ENCODE measurements around the gene ISM2. TPM values are rescaled to one million over a fixed set of nuclear protein-coding genes. Genes with fewer than 3 reads are reported as not detected.

The ISM2 gene
- total RNA-seq, 1 donor from 2014 or later, result not detected

DNA sequence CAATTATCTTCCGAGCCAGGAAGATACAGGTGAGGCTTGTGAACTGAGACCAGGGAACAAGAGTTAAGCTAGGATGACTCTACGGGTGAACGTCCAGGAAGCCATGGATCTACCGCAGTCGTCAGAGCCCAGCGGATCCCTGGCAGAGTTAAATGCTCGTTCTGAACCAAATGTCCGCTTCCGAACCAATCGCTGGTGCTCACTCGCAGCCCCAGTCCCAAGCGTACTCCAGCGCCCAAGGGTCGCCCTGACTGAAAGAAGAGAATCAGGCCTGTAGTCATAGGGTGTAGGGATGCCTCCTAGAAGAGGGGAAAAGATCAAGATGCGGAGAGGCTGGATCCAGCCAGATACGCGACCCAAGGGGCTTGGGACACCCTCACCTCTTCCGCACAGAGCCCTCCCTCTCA is 41.5 kb downstream of the ISM2 start:
- no peaks in the 10 kb centered on the region for H3K9me3 ChIP-seq (ENCODE audit: control insufficient read depth in 3 of 3, low read length in 3 of 3)
- H3K9ac ChIP-seq (ENCODE audit: low read depth in 1 of 3, low read length in 3 of 3), result peak overlapping the region; percentile 94 to 99 (median 96)
- H3K36me3 ChIP-seq (ENCODE audit: control insufficient read depth in 3 of 3, insufficient read depth in 3 of 3, low read length in 3 of 3), result peaks cover 20 to 30% (median 28%) of the 10 kb centered on the region in 3 donors
- H3K27ac ChIP-seq (ENCODE audit: low read depth, low read length), result peak overlapping the region; percentile 91
- H3K27me3 ChIP-seq (ENCODE audit: control insufficient read depth in 3 of 3, insufficient read depth in 3 of 3, low read length in 3 of 3), result no peaks in the 10 kb centered on the region
- H3K4me1 ChIP-seq (ENCODE audit: control insufficient read depth in 3 of 3, insufficient read depth in 3 of 3, low read length in 3 of 3), result peaks cover 10 to 27% (median 23%) of the 10 kb centered on the region in 3 donors
- H3K4me3 ChIP-seq (ENCODE audit: low read length in 3 of 3), result peak overlapping the region; percentile 97 to 100 (median 99)

DNA sequence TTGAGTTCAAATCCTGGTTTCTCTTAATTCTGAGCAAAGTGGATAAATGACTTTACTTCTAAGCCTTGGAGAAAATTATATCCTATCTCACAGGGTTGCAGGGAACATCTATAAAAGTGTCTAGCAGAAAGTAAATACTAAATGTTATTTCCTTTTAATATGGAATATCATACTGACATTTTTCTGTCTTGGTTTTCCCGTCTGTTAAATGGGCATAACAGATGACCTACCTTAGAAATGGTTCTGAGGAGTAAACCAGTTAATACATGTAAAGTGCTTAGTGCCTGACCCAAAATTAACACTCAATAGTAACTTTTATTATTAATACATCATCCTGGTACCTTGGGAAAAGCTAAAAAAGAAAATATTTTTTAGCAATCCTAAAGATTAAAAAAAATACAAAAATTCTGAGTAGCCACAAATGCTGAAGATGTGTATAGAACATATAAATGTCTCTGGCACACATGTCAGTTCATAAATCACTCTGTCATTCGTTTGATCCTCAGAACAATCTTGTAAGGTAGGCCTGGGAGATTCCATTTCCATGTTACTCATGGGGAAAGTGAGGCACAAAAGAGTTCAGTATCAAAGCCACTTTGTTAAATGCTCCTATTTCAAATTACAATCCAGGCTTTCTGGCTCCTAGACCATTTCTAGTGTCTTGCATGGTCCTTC is 42.5 kb downstream of the ISM2 start:
- H3K4me1 ChIP-seq (ENCODE audit: control insufficient read depth in 3 of 3, insufficient read depth in 3 of 3, low read length in 3 of 3), result peaks cover 10 to 27% (median 23%) of the 10 kb centered on the region in 3 donors
- no peak overlapping the region for H3K27ac ChIP-seq (ENCODE audit: low read depth, low read length)
- peak overlapping the region in 2 of 3 donors; percentile 99 to 100 for H3K4me3 ChIP-seq (ENCODE audit: low read length in 3 of 3)
- H3K36me3 ChIP-seq (ENCODE audit: control insufficient read depth in 3 of 3, insufficient read depth in 3 of 3, low read length in 3 of 3), result peaks cover 13 to 27% (median 26%) of the 10 kb centered on the region in 3 donors
- no peaks in the 10 kb centered on the region for H3K27me3 ChIP-seq (ENCODE audit: control insufficient read depth in 3 of 3, insufficient read depth in 3 of 3, low read length in 3 of 3)
- H3K9me3 ChIP-seq (ENCODE audit: control insufficient read depth in 3 of 3, low read length in 3 of 3), result no peaks in the 10 kb centered on the region
- peak overlapping the region in 2 of 3 donors; percentile 94 to 96 for H3K9ac ChIP-seq (ENCODE audit: low read depth in 1 of 3, low read length in 3 of 3)

DNA sequence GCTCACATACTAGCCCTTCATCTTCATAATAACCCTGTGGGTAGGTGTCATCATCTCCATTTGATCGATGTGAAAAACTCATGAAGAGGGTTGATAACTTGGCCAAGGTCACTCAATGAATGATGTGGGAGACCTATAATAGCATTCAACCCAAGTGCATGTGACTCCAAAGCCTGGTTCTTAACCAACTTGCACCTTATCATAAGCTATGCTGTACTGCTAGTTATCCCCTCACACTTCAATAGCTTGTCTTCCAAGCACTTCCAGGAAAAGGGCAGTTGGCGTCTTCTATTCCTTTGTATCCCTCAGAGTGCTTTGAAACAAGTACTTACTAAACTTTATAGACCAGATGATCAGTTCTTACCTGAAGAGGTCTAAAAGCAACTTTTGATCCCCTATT is 56.4 kb downstream of the ISM2 start:
- peaks cover 36 to 50% (median 48%) of the 10 kb centered on the region in 3 donors for H3K36me3 ChIP-seq (ENCODE audit: control insufficient read depth in 3 of 3, insufficient read depth in 3 of 3, low read length in 3 of 3)
- H3K9me3 ChIP-seq (ENCODE audit: control insufficient read depth in 3 of 3, low read length in 3 of 3), result no peaks in the 10 kb centered on the region
- no peak overlapping the region for H3K4me3 ChIP-seq (ENCODE audit: low read length in 3 of 3)
- no peaks in the 10 kb centered on the region for H3K4me1 ChIP-seq (ENCODE audit: control insufficient read depth in 3 of 3, insufficient read depth in 3 of 3, low read length in 3 of 3)
- no peak overlapping the region for H3K9ac ChIP-seq (ENCODE audit: low read depth in 1 of 3, low read length in 3 of 3)
- no peaks in the 10 kb centered on the region for H3K27me3 ChIP-seq (ENCODE audit: control insufficient read depth in 3 of 3, insufficient read depth in 3 of 3, low read length in 3 of 3)
- H3K27ac ChIP-seq (ENCODE audit: low read depth, low read length), result no peak overlapping the region

DNA sequence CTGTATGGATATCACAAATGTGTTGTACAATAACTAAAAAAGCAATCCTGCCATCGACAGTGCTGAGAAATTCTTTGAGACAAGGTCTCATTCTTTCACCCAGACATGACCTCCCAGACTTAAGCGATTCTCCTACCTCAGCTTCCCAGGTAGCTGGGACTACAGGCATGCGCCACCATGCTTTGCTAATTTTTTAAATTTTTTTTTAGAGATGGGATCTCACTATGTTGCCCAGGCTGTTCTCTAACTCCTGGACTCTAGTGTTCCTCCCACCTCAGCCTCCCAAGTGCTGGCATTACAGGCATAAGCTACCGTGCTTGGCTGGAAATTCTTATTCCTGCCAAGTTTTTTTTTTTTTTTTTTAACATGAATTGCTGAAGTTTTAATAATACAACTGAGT is 58.8 kb downstream of the ISM2 start:
- peaks cover 41 to 69% (median 59%) of the 10 kb centered on the region in 3 donors for H3K36me3 ChIP-seq (ENCODE audit: control insufficient read depth in 3 of 3, insufficient read depth in 3 of 3, low read length in 3 of 3)
- no peak overlapping the region for H3K27ac ChIP-seq (ENCODE audit: low read depth, low read length)
- no peak overlapping the region for H3K9ac ChIP-seq (ENCODE audit: low read depth in 1 of 3, low read length in 3 of 3)
- no peaks in the 10 kb centered on the region for H3K9me3 ChIP-seq (ENCODE audit: control insufficient read depth in 3 of 3, low read length in 3 of 3)
- H3K4me3 ChIP-seq (ENCODE audit: low read length in 3 of 3), result no peak overlapping the region
- no peaks in the 10 kb centered on the region for H3K4me1 ChIP-seq (ENCODE audit: control insufficient read depth in 3 of 3, insufficient read depth in 3 of 3, low read length in 3 of 3)
- H3K27me3 ChIP-seq (ENCODE audit: control insufficient read depth in 3 of 3, insufficient read depth in 3 of 3, low read length in 3 of 3), result no peaks in the 10 kb centered on the region

DNA sequence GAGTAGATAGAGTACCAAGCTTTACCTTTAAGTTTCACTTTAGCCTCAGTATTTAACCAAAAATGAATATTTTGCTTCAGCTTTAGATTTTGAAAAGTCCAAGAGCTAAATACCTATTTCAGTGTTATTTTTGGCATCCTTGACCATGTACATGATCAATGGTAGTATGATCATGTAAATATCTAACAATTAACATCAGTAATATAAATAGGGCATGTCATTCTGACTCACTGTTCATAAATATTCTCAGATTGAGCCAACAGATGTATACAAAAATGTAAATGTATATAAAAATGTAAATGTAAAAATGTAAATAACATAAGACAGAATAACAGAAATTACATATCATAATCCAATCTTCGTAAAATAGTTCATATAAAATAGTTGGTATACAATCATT is 60.0 kb downstream of the ISM2 start:
- Histone ChIP-seq H3K9ac (ENCODE audit: low read depth in 1 of 3, low read length in 3 of 3) (no peak overlapping the region), H3K27me3 (ENCODE audit: control insufficient read depth in 3 of 3, insufficient read depth in 3 of 3, low read length in 3 of 3) (no peaks in the 10 kb centered on the region), H3K4me1 (ENCODE audit: control insufficient read depth in 3 of 3, insufficient read depth in 3 of 3, low read length in 3 of 3) (no peaks in the 10 kb centered on the region), H3K9me3 (ENCODE audit: control insufficient read depth in 3 of 3, low read length in 3 of 3) (no peaks in the 10 kb centered on the region), H3K36me3 (ENCODE audit: control insufficient read depth in 3 of 3, insufficient read depth in 3 of 3, low read length in 3 of 3) (peaks cover 43 to 72% (median 61%) of the 10 kb centered on the region in 3 donors), H3K27ac (ENCODE audit: low read depth, low read length) (no peak overlapping the region), H3K4me3 (ENCODE audit: low read length in 3 of 3) (no peak overlapping the region)

DNA sequence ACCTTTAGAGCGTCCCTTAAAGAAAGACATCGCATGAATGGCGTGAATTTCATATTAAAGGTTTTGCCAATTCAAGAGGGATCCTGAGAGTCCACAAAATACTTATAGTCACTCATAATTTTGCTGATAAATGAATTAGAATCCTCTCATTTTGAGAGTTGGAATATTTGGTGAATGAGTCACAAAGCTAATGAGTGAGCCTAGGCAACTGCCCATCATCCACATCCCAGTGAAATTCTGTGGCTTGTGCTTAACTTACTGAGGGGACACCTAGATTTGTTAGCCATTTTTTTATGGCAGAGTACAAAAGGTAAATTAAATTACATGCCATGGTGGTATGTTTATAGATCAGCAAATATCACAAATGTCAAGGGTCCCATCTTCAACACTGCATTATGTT is 62.6 kb downstream of the ISM2 start:
- Histone ChIP-seq H3K4me3 (ENCODE audit: low read length in 3 of 3) (no peak overlapping the region), H3K36me3 (ENCODE audit: control insufficient read depth in 3 of 3, insufficient read depth in 3 of 3, low read length in 3 of 3) (peaks cover 24 to 58% (median 47%) of the 10 kb centered on the region in 3 donors), H3K4me1 (ENCODE audit: control insufficient read depth in 3 of 3, insufficient read depth in 3 of 3, low read length in 3 of 3) (no peaks in the 10 kb centered on the region), H3K9ac (ENCODE audit: low read depth in 1 of 3, low read length in 3 of 3) (no peak overlapping the region), H3K9me3 (ENCODE audit: control insufficient read depth in 3 of 3, low read length in 3 of 3) (no peaks in the 10 kb centered on the region), H3K27me3 (ENCODE audit: control insufficient read depth in 3 of 3, insufficient read depth in 3 of 3, low read length in 3 of 3) (no peaks in the 10 kb centered on the region), H3K27ac (ENCODE audit: low read depth, low read length) (no peak overlapping the region)

DNA sequence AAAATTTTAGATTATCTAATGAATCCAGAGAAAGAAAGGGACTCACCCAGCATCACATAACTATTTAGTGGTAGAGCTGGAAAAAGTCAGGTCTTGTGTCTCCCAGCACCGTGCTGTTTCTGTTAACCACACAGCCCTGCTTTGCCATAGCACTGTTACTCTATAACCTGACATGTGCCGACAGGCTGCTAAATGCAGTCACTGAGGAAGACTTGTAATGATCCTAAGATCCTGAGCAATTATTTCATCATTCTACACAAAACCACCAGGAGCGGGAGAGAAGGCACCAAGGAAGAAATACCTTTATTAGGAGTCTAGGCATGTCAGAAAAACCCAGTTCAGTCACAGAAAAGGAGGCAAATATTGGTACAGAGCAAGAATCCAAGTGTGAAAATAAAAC is 72.2 kb downstream of the ISM2 start:
- Histone ChIP-seq H3K9ac (ENCODE audit: low read depth in 1 of 3, low read length in 3 of 3) (no peak overlapping the region), H3K27me3 (ENCODE audit: control insufficient read depth in 3 of 3, insufficient read depth in 3 of 3, low read length in 3 of 3) (no peaks in the 10 kb centered on the region), H3K36me3 (ENCODE audit: control insufficient read depth in 3 of 3, insufficient read depth in 3 of 3, low read length in 3 of 3) (peaks cover 47 to 82% (median 75%) of the 10 kb centered on the region in 3 donors), H3K27ac (ENCODE audit: low read depth, low read length) (no peak overlapping the region), H3K4me3 (ENCODE audit: low read length in 3 of 3) (no peak overlapping the region), H3K4me1 (ENCODE audit: control insufficient read depth in 3 of 3, insufficient read depth in 3 of 3, low read length in 3 of 3) (no peaks in the 10 kb centered on the region), H3K9me3 (ENCODE audit: control insufficient read depth in 3 of 3, low read length in 3 of 3) (no peaks in the 10 kb centered on the region)

DNA sequence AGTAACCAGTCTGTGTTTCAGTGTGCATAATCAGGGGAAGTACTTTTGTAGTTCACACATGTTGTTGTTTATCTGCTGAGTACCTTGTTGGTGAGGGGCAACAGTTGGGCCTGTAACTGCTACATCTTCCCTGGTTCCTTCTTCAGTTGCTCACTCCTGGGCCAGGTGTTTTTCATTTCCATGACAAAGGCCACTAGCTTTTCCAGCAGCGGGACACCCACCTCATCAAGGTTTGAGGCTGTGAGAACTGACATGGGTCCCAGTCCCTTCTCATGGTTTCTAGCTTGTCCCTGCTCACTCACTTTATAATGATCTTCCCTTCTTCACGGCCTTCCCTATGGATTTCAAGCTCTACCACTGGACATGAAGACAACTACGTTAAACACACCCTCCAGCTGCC is 73.8 kb downstream of the ISM2 start:
- Histone ChIP-seq H3K4me1 (ENCODE audit: control insufficient read depth in 3 of 3, insufficient read depth in 3 of 3, low read length in 3 of 3) (no peaks in the 10 kb centered on the region), H3K4me3 (ENCODE audit: low read length in 3 of 3) (no peak overlapping the region), H3K9me3 (ENCODE audit: control insufficient read depth in 3 of 3, low read length in 3 of 3) (peaks cover 0 to under 1% (median 0%) of the 10 kb centered on the region in 3 donors), H3K27me3 (ENCODE audit: control insufficient read depth in 3 of 3, insufficient read depth in 3 of 3, low read length in 3 of 3) (no peaks in the 10 kb centered on the region), H3K36me3 (ENCODE audit: control insufficient read depth in 3 of 3, insufficient read depth in 3 of 3, low read length in 3 of 3) (peaks cover 47 to 79% (median 71%) of the 10 kb centered on the region in 3 donors), H3K27ac (ENCODE audit: low read depth, low read length) (no peak overlapping the region), H3K9ac (ENCODE audit: low read depth in 1 of 3, low read length in 3 of 3) (no peak overlapping the region)

Small RNAs within 50 kb of the gene (small RNA-seq; reads per million reads assigned to genes)
- gene RF00404 (not detected), gene RN7SL587P (not detected)

Other genes starting within 250 kb of the ISM2 start
- gene NGB, start 227.6 kb downstream of the ISM2 start, total RNA-seq, result not detected
- gene POMT2, start 177.9 kb downstream of the ISM2 start, total RNA-seq, result 14.6 TPM
- gene GSTZ1, start 177.8 kb downstream of the ISM2 start, total RNA-seq, result 25.1 TPM
- 3.7 TPM for gene TMED8, start 121.7 kb downstream of the ISM2 start, total RNA-seq
- gene SAMD15, start 121.4 kb downstream of the ISM2 start, total RNA-seq, result not detected
- gene NOXRED1, start 75.3 kb downstream of the ISM2 start, total RNA-seq, result 0.52 TPM
- 41.2 TPM for gene VIPAS39, start 41.2 kb downstream of the ISM2 start, total RNA-seq
- gene AHSA1, start 40.7 kb downstream of the ISM2 start, total RNA-seq, result 92.4 TPM
- gene SPTLC2, start 117.8 kb upstream of the ISM2 start, total RNA-seq, result 20.4 TPM
- gene ALKBH1, start 209.2 kb upstream of the ISM2 start, total RNA-seq, result 7.8 TPM
- 102 TPM for gene SLIRP, start 209.3 kb upstream of the ISM2 start, total RNA-seq